GM19468 (cell line): ENCODE data around the gene TMEM125.

Experiments used
- ATAC-seq: cut with Tn5 transposase; IDR thresholded peaks from one replicate; pipeline ENCODE4 v1.9.1; 2021; ENCODE audit warnings: mild to moderate bottlenecking, moderate library complexity, moderate number of reproducible peaks; ENCODE audit not compliant: unreplicated experiment; ENCODE audit errors: extremely low read depth

Gene TMEM125

DNA sequence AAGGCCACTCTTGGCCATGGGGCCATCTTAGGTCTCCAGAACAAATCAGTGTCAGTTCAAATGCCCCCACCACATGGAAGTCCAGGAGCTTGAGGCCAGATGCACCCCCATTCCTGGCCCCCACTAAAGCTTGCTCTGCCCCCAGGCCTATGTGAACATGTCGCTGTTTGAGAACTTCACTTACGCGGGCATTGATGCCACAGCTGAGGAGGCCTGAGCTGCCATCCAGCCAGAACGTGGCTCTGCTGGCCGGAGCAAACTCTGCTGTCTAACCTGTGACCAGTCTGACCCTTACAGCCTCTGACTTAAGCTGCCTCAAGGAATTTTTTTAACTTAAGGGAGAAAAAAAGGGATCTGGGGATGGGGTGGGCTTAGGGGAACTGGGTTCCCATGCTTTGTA is 52.7 kb downstream of the TMEM125 start:
- no peak for ATAC-seq
